ENCODE measurements around the gene QSOX2.

- TF ChIP-seq EZH2 (optimal IDR thresholded peaks at IDR 0.05; ENCODE audit: low read depth, low read length) = no peak
- TF ChIP-seq, protein P1, sequence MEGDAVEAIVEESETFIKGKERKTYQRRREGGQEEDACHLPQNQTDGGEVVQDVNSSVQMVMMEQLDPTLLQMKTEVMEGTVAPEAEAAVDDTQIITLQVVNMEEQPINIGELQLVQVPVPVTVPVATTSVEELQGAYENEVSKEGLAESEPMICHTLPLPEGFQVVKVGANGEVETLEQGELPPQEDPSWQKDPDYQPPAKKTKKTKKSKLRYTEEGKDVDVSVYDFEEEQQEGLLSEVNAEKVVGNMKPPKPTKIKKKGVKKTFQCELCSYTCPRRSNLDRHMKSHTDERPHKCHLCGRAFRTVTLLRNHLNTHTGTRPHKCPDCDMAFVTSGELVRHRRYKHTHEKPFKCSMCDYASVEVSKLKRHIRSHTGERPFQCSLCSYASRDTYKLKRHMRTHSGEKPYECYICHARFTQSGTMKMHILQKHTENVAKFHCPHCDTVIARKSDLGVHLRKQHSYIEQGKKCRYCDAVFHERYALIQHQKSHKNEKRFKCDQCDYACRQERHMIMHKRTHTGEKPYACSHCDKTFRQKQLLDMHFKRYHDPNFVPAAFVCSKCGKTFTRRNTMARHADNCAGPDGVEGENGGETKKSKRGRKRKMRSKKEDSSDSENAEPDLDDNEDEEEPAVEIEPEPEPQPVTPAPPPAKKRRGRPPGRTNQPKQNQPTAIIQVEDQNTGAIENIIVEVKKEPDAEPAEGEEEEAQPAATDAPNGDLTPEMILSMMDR (IDR thresholded peaks at IDR 0.05; ENCODE audit: low read length) = no peak
These were observed 1.3 kb downstream of the QSOX2 start for GRCh38 chr9:136244122-136244968.
